H9 (cell line): ENCODE data around the gene TST. TPM values are rescaled to one million over a fixed set of nuclear protein-coding genes. Genes with fewer than 3 reads are reported as not detected.

ENCODE experiments used
- DNase-seq: peaks from one replicate; pipeline ENCODE4 v3.0.0-alpha.2; 2017
- H2AFZ ChIP-seq: one replicate; pipeline ENCODE4 v1.6.1; 2013; ENCODE audit warnings: mild to moderate bottlenecking, low read length, control low read depth, moderate library complexity
- H2AK5ac ChIP-seq: 2 replicates; pipeline ENCODE4 v1.6.1; 2013; ENCODE audit warnings: low read length, control low read depth, mixed read lengths; ENCODE audit not compliant: insufficient read length
- H2BK120ac ChIP-seq: one replicate; pipeline ENCODE4 v1.6.1; 2013; ENCODE audit warnings: low read depth, mild to moderate bottlenecking, low read length, control low read depth, inconsistent platforms; ENCODE audit not compliant: poor library complexity, severe bottlenecking
- H2BK12ac ChIP-seq: 2 replicates; pipeline ENCODE4 v1.6.1; 2013; ENCODE audit warnings: low read length, control low read depth, mixed read lengths, low read depth; ENCODE audit not compliant: insufficient read length
- H2BK15ac ChIP-seq: 2 replicates; pipeline ENCODE4 v1.6.1; 2013; ENCODE audit warnings: low read depth, low read length, control low read depth
- H2BK20ac ChIP-seq: one replicate; pipeline ENCODE4 v1.6.1; 2013; ENCODE audit warnings: low read depth, mild to moderate bottlenecking, low read length, control low read depth, inconsistent platforms; ENCODE audit not compliant: poor library complexity, severe bottlenecking
- H2BK5ac ChIP-seq: 2 replicates; pipeline ENCODE4 v1.6.1; 2013; ENCODE audit warnings: low read length, control low read depth, mixed read lengths; ENCODE audit not compliant: insufficient read length
- H3K14ac ChIP-seq: 2 replicates; pipeline ENCODE4 v1.6.1; 2013; ENCODE audit warnings: low read length, control low read depth; ENCODE audit not compliant: insufficient read depth
- H3K18ac ChIP-seq: 2 replicates; pipeline ENCODE4 v1.6.1; 2013; ENCODE audit warnings: low read depth, mild to moderate bottlenecking, mixed read lengths, low read length, control low read depth; ENCODE audit not compliant: insufficient read length
- H3K23ac ChIP-seq: 2 replicates; pipeline ENCODE4 v1.6.1; 2013; ENCODE audit warnings: low read length, control low read depth, mixed read lengths, low read depth; ENCODE audit not compliant: insufficient read length
- H3K23me2 ChIP-seq: 2 replicates; pipeline ENCODE4 v1.6.1; 2013; ENCODE audit warnings: low read depth, mild to moderate bottlenecking, mixed read lengths, low read length, control low read depth; ENCODE audit not compliant: insufficient read length, poor library complexity, severe bottlenecking
- H3K27ac ChIP-seq: 2 replicates; pipeline ENCODE4 v1.5.1; 2013; ENCODE audit warnings: low read length, control low read depth, mixed read lengths, low read depth; ENCODE audit not compliant: insufficient read length
- H3K27me3 ChIP-seq: 2 replicates; pipeline ENCODE4 v1.6.1; 2013; ENCODE audit warnings: low read length, control low read depth, inconsistent platforms; ENCODE audit not compliant: insufficient read depth
- H3K4ac ChIP-seq: 2 replicates; pipeline ENCODE4 v1.6.1; 2013; ENCODE audit warnings: low read depth, mild to moderate bottlenecking, control low read depth, inconsistent platforms, low read length, moderate library complexity
- H3K4me1 ChIP-seq: 2 replicates; pipeline ENCODE4 v1.6.1; 2013; ENCODE audit warnings: low read length, control low read depth, inconsistent platforms; ENCODE audit not compliant: insufficient read depth
- H3K4me2 ChIP-seq: 2 replicates; pipeline ENCODE4 v1.6.1; 2013; ENCODE audit warnings: low read length, control low read depth, mixed read lengths; ENCODE audit not compliant: insufficient read length, insufficient read depth
- H3K56ac ChIP-seq: 2 replicates; pipeline ENCODE4 v1.6.1; 2013; ENCODE audit warnings: low read depth, mild to moderate bottlenecking, mixed read lengths, low read length, control low read depth; ENCODE audit not compliant: insufficient read length
- H3K79me1 ChIP-seq: 2 replicates; pipeline ENCODE4 v1.6.1; 2013; ENCODE audit warnings: low read depth, mild to moderate bottlenecking, moderate library complexity, low read length, control low read depth, inconsistent platforms; ENCODE audit not compliant: insufficient read depth, poor library complexity, severe bottlenecking
- H3K79me2 ChIP-seq: 2 replicates; pipeline ENCODE4 v1.6.1; 2013; ENCODE audit warnings: low read length, control low read depth, inconsistent platforms; ENCODE audit not compliant: insufficient read depth
- H3K9ac ChIP-seq: 2 replicates; pipeline ENCODE4 v1.6.1; 2013; ENCODE audit warnings: low read length, control low read depth, mixed read lengths; ENCODE audit not compliant: insufficient read length; ENCODE audit errors: extremely low read depth
- H3K9me3 ChIP-seq: one replicate; pipeline ENCODE4 v1.6.1; 2013; ENCODE audit warnings: low read depth, low read length, inconsistent platforms; ENCODE audit not compliant: control insufficient read depth
- H3T11ph ChIP-seq: one replicate; pipeline ENCODE4 v1.6.1; 2013; ENCODE audit warnings: mild to moderate bottlenecking, low read length, control low read depth, inconsistent platforms
- H4K20me1 ChIP-seq: one replicate; pipeline ENCODE4 v1.6.1; 2013; ENCODE audit not compliant: control insufficient read depth, insufficient read length, insufficient read depth
- H4K5ac ChIP-seq: 2 replicates; pipeline ENCODE4 v1.6.1; 2013; ENCODE audit warnings: low read depth, mild to moderate bottlenecking, mixed read lengths, low read length, control low read depth; ENCODE audit not compliant: insufficient read length
- H4K8ac ChIP-seq: replicated peaks from 2 replicates; pipeline ENCODE4 v1.6.1; 2013; ENCODE audit warnings: low read length, control low read depth, mixed read lengths, low read depth; ENCODE audit not compliant: insufficient read length
- H4K91ac ChIP-seq: 2 replicates; pipeline ENCODE4 v1.6.1; 2013; ENCODE audit warnings: low read depth, mild to moderate bottlenecking, moderate library complexity, mixed read lengths, low read length, control low read depth; ENCODE audit not compliant: insufficient read length
- H3K27ac Mint-ChIP-seq, 3 experiments: 2 replicates in 2 of 3; 3 replicates in 1 of 3; pipeline ENCODE4 v1.8.0; 2020 to 2021; ENCODE audit warnings: mixed read lengths in 3 of 3, mild to moderate bottlenecking in 1 of 3, moderate library complexity in 1 of 3
- H3K27me3 Mint-ChIP-seq: 2 replicates; pipeline ENCODE4 v1.8.0; 2021; ENCODE audit warnings: low read depth, mild to moderate bottlenecking, moderate library complexity, mixed read lengths
- H3K36me3 Mint-ChIP-seq, 3 experiments: 2 replicates in 2 of 3; 3 replicates in 1 of 3; pipeline ENCODE4 v1.8.0; 2020 to 2021; ENCODE audit warnings: low read depth in 3 of 3, mixed read lengths in 3 of 3; ENCODE audit not compliant: insufficient read depth in 1 of 3
- H3K4me1 Mint-ChIP-seq, 2 experiments: 2 replicates each; pipeline ENCODE4 v1.8.0; 2020; ENCODE audit warnings: mixed read lengths in 2 of 2
- H3K4me3 Mint-ChIP-seq, 2 experiments: 2 replicates in 1 of 2; 3 replicates in 1 of 2; pipeline ENCODE4 v1.8.0; 2020 to 2021; ENCODE audit warnings: mild to moderate bottlenecking in 2 of 2, mixed read lengths in 2 of 2, moderate library complexity in 1 of 2
- H3K9me3 Mint-ChIP-seq, 2 experiments: 2 replicates in 1 of 2; 3 replicates in 1 of 2; pipeline ENCODE4 v1.8.0; 2020; ENCODE audit warnings: mild to moderate bottlenecking in 2 of 2, mixed read lengths in 2 of 2, moderate library complexity in 1 of 2
- WGBS: extraction: QIAGEN DNeasy Blood & Tissue Kit; methylation state at CpG from one replicate; pipeline ENCODE4 v1.1.7; 2013; ENCODE audit warnings: missing lambda C conversion rate, low lambda C conversion rate, mixed read lengths; ENCODE audit not compliant: insufficient read length; ENCODE audit errors: extremely low coverage; 5-methylcytosine and 5-hydroxymethylcytosine counted together
- total RNA-seq: library from RNA; stranded (reverse); gene quantifications from 2 replicates; pipeline ENCODE4 v1.2.1, GENCODE V29; 2021
- TF ChIP-seq, protein P1 (sequence below): fragments of 200-600 bp; sonication (generic); conservative IDR thresholded peaks from 3 replicates; pipeline ENCODE4 v1.8.0; 2021; ENCODE audit warnings: antibody characterized with exemption, mild to moderate bottlenecking

The TST gene
- total RNA-seq, 1 experiment from 2014 or later = 31.9 TPM

GRCh38 chr22:37020192-37020479 lies 889 bp upstream of the TST start:
- Histone ChIP-seq H3T11ph (no peak overlapping the region), H3K56ac (no peak overlapping the region), H4K20me1 (peaks cover 3% of the 10 kb centered on the region), H4K8ac (no peak overlapping the region), H2BK5ac (no peak overlapping the region), H3K79me2 (peaks cover 2% of the 10 kb centered on the region; the same call in 1 of the 2 replicates), H2BK12ac (no peak overlapping the region), H2BK120ac (no peak overlapping the region), H3K14ac (no peak overlapping the region), H4K91ac (no peak overlapping the region), H3K23ac (no peak overlapping the region), H3K79me1 (no peaks in the 10 kb centered on the region), H2AK5ac (no peak overlapping the region), H3K4me1 (peaks cover 6% of the 10 kb centered on the region; the same call in 1 of the 2 replicates), H3K27me3 (no peaks in the 10 kb centered on the region), H3K9me3 (no peaks in the 10 kb centered on the region), H3K4ac (no peak overlapping the region), H3K9ac (peak overlapping the region; percentile 42), H4K5ac (no peak overlapping the region), H2BK15ac (no peak overlapping the region), H3K18ac (no peak overlapping the region), H2AFZ (no peak overlapping the region), H3K4me2 (peak overlapping the region; percentile 65), H3K27ac (no peak overlapping the region), H3K23me2 (peaks cover 3% of the 10 kb centered on the region), H2BK20ac (no peak overlapping the region)
- no CpG with 5 or more reads among the region's 5 CpGs for WGBS
- H3K9me3 Mint-ChIP-seq = no peaks in the 10 kb centered on the region
- no peak for DNase-seq
- peaks cover 21 to 38% of the 10 kb centered on the region in 2 experiments for H3K4me1 Mint-ChIP-seq
- H3K4me3 Mint-ChIP-seq = peak overlapping the region; percentile 92 to 96
- H3K27me3 Mint-ChIP-seq = no peaks in the 10 kb centered on the region
- peaks cover 9 to 27% (median 18%) of the 10 kb centered on the region in 3 experiments; a peak in 6 of 7 replicates for H3K36me3 Mint-ChIP-seq
- peak overlapping the region in 2 of 3 experiments; percentile 90 to 97; a peak in 2 of 7 replicates for H3K27ac Mint-ChIP-seq
- TF ChIP-seq, protein P1, sequence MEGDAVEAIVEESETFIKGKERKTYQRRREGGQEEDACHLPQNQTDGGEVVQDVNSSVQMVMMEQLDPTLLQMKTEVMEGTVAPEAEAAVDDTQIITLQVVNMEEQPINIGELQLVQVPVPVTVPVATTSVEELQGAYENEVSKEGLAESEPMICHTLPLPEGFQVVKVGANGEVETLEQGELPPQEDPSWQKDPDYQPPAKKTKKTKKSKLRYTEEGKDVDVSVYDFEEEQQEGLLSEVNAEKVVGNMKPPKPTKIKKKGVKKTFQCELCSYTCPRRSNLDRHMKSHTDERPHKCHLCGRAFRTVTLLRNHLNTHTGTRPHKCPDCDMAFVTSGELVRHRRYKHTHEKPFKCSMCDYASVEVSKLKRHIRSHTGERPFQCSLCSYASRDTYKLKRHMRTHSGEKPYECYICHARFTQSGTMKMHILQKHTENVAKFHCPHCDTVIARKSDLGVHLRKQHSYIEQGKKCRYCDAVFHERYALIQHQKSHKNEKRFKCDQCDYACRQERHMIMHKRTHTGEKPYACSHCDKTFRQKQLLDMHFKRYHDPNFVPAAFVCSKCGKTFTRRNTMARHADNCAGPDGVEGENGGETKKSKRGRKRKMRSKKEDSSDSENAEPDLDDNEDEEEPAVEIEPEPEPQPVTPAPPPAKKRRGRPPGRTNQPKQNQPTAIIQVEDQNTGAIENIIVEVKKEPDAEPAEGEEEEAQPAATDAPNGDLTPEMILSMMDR = 0 out of 3 replicates have a peak, but pooled peaks have one; percentile 6
